ENCODE results near the gene SLC11A1.

The SLC11A1 gene

GRCh38 chr2:218393750-218394290 is 11.7 kb downstream of the SLC11A1 start:
- peak; percentile 3 for DNase-seq (ENCODE audit: low spot score)

- peak; percentile 9 for DNase-seq (ENCODE audit: low spot score)
Measured at GRCh38 chr2:218394298-218395089, 12.4 kb downstream of the SLC11A1 start.

- no peak for DNase-seq (ENCODE audit: low spot score)
Measured at GRCh38 chr2:218395090-218395444, 13.0 kb downstream of the SLC11A1 start.

- no peak for DNase-seq (ENCODE audit: low spot score)
Measured at GRCh38 chr2:218395456-218395825, 13.4 kb downstream of the SLC11A1 start.

GRCh38 chr2:218395826-218396687 is 14.0 kb downstream of the SLC11A1 start:
- DNase-seq (ENCODE audit: low spot score) = peak; percentile 94

- peak; percentile 36 for DNase-seq (ENCODE audit: low spot score)
Measured at GRCh38 chr2:218396688-218397462, 14.8 kb downstream of the SLC11A1 start.

- no peak for DNase-seq (ENCODE audit: low spot score)
Measured at GRCh38 chr2:218397463-218397819, 15.4 kb downstream of the SLC11A1 start.

- peak; percentile 35 for DNase-seq (ENCODE audit: low spot score)
Measured at GRCh38 chr2:218397820-218398436, 15.9 kb downstream of the SLC11A1 start.

GRCh38 chr2:218398437-218399390 is 16.6 kb downstream of the SLC11A1 start:
- peak; percentile 32 for DNase-seq (ENCODE audit: low spot score)

- DNase-seq (ENCODE audit: low spot score) = peak; percentile 89
Measured at GRCh38 chr2:218399391-218400166, 17.5 kb downstream of the SLC11A1 start, which contains the start of gene CTDSP1. Gene CTDSP1, plus strand, starts transcription at chr2:218399868. Its CDS starts 223 bp downstream, at chr2:218400091.

GRCh38 chr2:218400167-218400929 is 18.3 kb downstream of the SLC11A1 start:
- peak; percentile 61 for DNase-seq (ENCODE audit: low spot score)

GRCh38 chr2:218400930-218401881 is 19.1 kb downstream of the SLC11A1 start:
- DNase-seq (ENCODE audit: low spot score) = no peak

- no peak for DNase-seq (ENCODE audit: low spot score)
Measured at GRCh38 chr2:218401890-218402289, 19.8 kb downstream of the SLC11A1 start.

- no peak for DNase-seq (ENCODE audit: low spot score)
Measured at GRCh38 chr2:218402491-218402901, 20.4 kb downstream of the SLC11A1 start.

GRCh38 chr2:218402911-218403411 is 20.9 kb downstream of the SLC11A1 start:
- no peak for DNase-seq (ENCODE audit: low spot score)

- no peak for DNase-seq (ENCODE audit: low spot score)
Measured at GRCh38 chr2:218403810-218404209, 21.7 kb downstream of the SLC11A1 start.

- no peak for DNase-seq (ENCODE audit: low spot score)
Measured at GRCh38 chr2:218404351-218405085, 22.4 kb downstream of the SLC11A1 start.

Measured in D341Med (cell line).